PC-3 (cell line): ENCODE results near the gene RGS7.

ENCODE experiments used
- CTCF ChIP-seq: fragments of 300-600 bp; sonication (generic); conservative IDR thresholded peaks from 2 replicates; pipeline ENCODE4 v1.5.1; 2017; ENCODE audit warnings: antibody characterized with exemption, low read depth, mild to moderate bottlenecking, low read length
- EZH2 ChIP-seq: fragments of 300-600 bp; sonication (generic); IDR thresholded peaks from one replicate; pipeline ENCODE4 v1.6.1; 2017; ENCODE audit warnings: antibody characterized with exemption, mild to moderate bottlenecking, low read length; ENCODE audit not compliant: unreplicated experiment

GRCh38 chr1:241229216-241229615 is 127.8 kb downstream of the RGS7 start:
- TF ChIP-seq CTCF: no peak
- no peak for TF ChIP-seq EZH2
